ENCODE data around the gene NEU2.

DNA sequence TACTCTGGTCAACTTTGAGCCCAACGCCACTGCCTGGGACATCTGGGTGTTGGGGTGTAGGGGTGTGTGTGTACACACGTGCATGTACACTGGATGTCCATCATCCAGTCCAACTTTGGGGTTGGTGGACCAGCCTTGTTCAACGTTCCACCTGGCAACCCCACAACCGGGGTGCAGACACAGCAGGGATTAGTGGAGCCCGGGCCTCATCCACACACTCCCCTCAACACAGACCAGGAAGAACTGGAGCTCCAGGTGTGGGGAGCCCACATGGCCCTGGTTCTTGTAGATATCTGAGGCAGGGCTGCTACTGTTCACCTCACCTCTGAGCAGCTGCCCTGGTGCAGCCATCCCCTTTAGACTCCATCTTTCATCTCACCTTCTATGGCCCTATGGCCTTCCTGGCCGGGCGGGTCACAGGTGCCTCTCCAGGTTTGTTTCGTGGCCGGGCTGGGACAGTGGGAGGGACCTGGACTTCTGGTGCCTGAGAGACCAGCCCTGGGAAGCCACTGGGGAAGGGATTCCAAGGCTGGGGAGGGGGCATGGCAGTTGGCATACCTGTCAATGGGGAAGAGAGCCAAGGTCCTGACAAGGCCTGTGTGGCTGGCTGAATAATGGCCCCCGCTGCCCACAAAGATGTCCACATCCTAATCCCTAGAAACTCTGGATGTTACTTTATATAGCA lies 7.5 kb downstream of the NEU2 start:
- TF ChIP-seq, protein P1, sequence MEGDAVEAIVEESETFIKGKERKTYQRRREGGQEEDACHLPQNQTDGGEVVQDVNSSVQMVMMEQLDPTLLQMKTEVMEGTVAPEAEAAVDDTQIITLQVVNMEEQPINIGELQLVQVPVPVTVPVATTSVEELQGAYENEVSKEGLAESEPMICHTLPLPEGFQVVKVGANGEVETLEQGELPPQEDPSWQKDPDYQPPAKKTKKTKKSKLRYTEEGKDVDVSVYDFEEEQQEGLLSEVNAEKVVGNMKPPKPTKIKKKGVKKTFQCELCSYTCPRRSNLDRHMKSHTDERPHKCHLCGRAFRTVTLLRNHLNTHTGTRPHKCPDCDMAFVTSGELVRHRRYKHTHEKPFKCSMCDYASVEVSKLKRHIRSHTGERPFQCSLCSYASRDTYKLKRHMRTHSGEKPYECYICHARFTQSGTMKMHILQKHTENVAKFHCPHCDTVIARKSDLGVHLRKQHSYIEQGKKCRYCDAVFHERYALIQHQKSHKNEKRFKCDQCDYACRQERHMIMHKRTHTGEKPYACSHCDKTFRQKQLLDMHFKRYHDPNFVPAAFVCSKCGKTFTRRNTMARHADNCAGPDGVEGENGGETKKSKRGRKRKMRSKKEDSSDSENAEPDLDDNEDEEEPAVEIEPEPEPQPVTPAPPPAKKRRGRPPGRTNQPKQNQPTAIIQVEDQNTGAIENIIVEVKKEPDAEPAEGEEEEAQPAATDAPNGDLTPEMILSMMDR (conservative IDR thresholded peaks at IDR 0.05; ENCODE audit: low read depth, low read length) = no peak
- TF ChIP-seq EZH2 (IDR thresholded peaks at IDR 0.05; ENCODE audit: borderline replicate concordance, low read depth, low read length, poor library complexity, severe bottlenecking) = no peak
